Parathyroid adenoma (tissue), 2 donors: ENCODE data around the gene MST1.

Experiments used
- H2AFZ ChIP-seq: fragments of 300-600 bp; sonication (generic); one replicate; pipeline ENCODE4 v1.7.0; 2017; ENCODE audit warnings: antibody characterized with exemption, mild to moderate bottlenecking
- H3K27ac ChIP-seq: fragments of 300-600 bp; sonication (generic); one replicate; pipeline ENCODE4 v1.7.0; 2017
- H3K27me3 ChIP-seq: fragments of 300-600 bp; sonication (generic); one replicate; pipeline ENCODE4 v1.7.0; 2017; ENCODE audit warnings: low read length; ENCODE audit not compliant: control insufficient read depth, insufficient read depth
- H3K36me3 ChIP-seq: fragments of 300-600 bp; sonication (generic); one replicate; pipeline ENCODE4 v1.7.0; 2017; ENCODE audit warnings: low read length; ENCODE audit not compliant: control insufficient read depth, insufficient read depth
- H3K4me1 ChIP-seq: fragments of 300-600 bp; sonication (generic); one replicate; pipeline ENCODE4 v1.7.0; 2017; ENCODE audit warnings: control low read depth
- H3K4me2 ChIP-seq: fragments of 300-600 bp; sonication (generic); one replicate; pipeline ENCODE4 v1.7.0; 2017; ENCODE audit warnings: low read length
- H3K4me3 ChIP-seq: fragments of 300-600 bp; sonication (generic); one replicate; pipeline ENCODE4 v1.7.0; 2017; ENCODE audit warnings: low read depth, low read length
- H3K79me2 ChIP-seq: fragments of 300-600 bp; sonication (generic); one replicate; pipeline ENCODE4 v1.7.0; 2017; ENCODE audit warnings: control low read depth
- H3K9ac ChIP-seq: fragments of 300-600 bp; sonication (generic); one replicate; pipeline ENCODE4 v1.7.0; 2017; ENCODE audit warnings: mild to moderate bottlenecking
- H3K9me3 ChIP-seq: fragments of 300-600 bp; sonication (generic); one replicate; pipeline ENCODE4 v1.7.0; 2017; ENCODE audit warnings: low read length; ENCODE audit not compliant: control insufficient read depth
- CTCF ChIP-seq: fragments of 300-600 bp; sonication (generic); IDR thresholded peaks from one replicate; pipeline ENCODE4 v1.7.0; 2017; ENCODE audit warnings: antibody characterized with exemption, mild to moderate bottlenecking
- donor health status: primary hyperparathyroidism.

Gene MST1

GRCh38 chr3:49683162-49683561 is 6.1 kb downstream of the MST1 start:
- peaks cover under 1% of the 10 kb centered on the region for H3K4me1 ChIP-seq
- no peaks in the 10 kb centered on the region for H3K36me3 ChIP-seq
- H3K9ac ChIP-seq, result no peak overlapping the region
- H3K4me3 ChIP-seq, result no peak overlapping the region
- H3K9me3 ChIP-seq, result no peaks in the 10 kb centered on the region
- no peak overlapping the region for H3K4me2 ChIP-seq
- no peaks in the 10 kb centered on the region for H3K27me3 ChIP-seq
- no peak overlapping the region for H2AFZ ChIP-seq
- no peak overlapping the region for H3K27ac ChIP-seq
- no peak for TF ChIP-seq CTCF
- no peaks in the 10 kb centered on the region for H3K79me2 ChIP-seq

GRCh38 chr3:49681543-49681942 is 7.7 kb downstream of the MST1 start:
- Histone ChIP-seq H3K4me1 (no peaks in the 10 kb centered on the region), H3K79me2 (no peaks in the 10 kb centered on the region), H3K9me3 (no peaks in the 10 kb centered on the region), H3K27me3 (no peaks in the 10 kb centered on the region), H3K4me3 (no peak overlapping the region), H3K27ac (no peak overlapping the region), H3K4me2 (no peak overlapping the region), H3K9ac (no peak overlapping the region), H2AFZ (no peak overlapping the region), H3K36me3 (no peaks in the 10 kb centered on the region)
- no peak for TF ChIP-seq CTCF

GRCh38 chr3:49681232-49681522 is 8.1 kb downstream of the MST1 start:
- Histone ChIP-seq H3K36me3 (no peaks in the 10 kb centered on the region), H2AFZ (no peak overlapping the region), H3K4me3 (no peak overlapping the region), H3K9ac (no peak overlapping the region), H3K79me2 (no peaks in the 10 kb centered on the region), H3K4me1 (no peaks in the 10 kb centered on the region), H3K27ac (no peak overlapping the region), H3K9me3 (no peaks in the 10 kb centered on the region), H3K4me2 (no peak overlapping the region), H3K27me3 (no peaks in the 10 kb centered on the region)
- TF ChIP-seq CTCF, result no peak

DNA sequence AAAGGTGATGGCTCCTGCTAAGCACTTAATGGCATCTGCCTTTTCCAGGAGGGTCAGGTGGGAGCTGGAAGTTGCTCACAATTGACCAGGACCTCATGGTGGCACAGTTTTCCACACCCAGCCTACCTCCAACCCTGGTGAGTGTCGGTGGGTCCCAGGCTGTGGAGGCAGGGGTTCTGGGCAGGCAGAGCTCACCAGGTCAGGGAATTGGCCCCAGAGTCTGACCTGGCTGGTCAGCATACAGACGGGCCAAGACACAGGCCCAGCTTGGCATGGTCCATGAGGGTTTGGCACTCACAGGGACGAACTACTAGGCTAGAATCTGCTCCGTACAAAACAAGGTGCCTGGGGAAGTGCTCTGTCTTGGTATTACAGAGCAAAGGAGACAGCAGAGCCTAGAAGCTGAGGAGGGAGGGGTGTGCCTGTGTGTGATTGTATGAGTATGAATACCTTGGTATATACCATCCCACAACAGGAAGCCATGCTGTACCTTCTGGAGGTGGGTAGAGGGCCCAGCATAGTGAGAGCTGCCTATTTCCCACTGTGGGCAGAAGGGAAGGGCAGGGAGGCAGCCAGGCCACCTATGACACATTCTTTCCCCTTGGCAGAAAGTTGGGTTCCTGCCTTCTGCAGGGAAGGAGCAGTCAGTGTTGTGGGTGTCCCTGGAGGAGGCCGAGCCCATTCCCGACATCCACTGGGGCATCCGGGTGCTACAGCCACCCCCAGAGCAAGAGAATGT is 8.6 kb downstream of the MST1 start:
- no peak for TF ChIP-seq CTCF
- no peaks in the 10 kb centered on the region for H3K4me1 ChIP-seq
- H3K27ac ChIP-seq, result no peak overlapping the region
- no peaks in the 10 kb centered on the region for H3K27me3 ChIP-seq
- no peak overlapping the region for H3K9ac ChIP-seq
- H3K4me2 ChIP-seq, result no peak overlapping the region
- no peaks in the 10 kb centered on the region for H3K9me3 ChIP-seq
- no peak overlapping the region for H3K4me3 ChIP-seq
- H3K36me3 ChIP-seq, result no peaks in the 10 kb centered on the region
- no peak overlapping the region for H2AFZ ChIP-seq
- H3K79me2 ChIP-seq, result no peaks in the 10 kb centered on the region

- H3K27me3 ChIP-seq, result no peaks in the 10 kb centered on the region
- H3K9ac ChIP-seq, result no peak overlapping the region
- H3K36me3 ChIP-seq, result no peaks in the 10 kb centered on the region
- no peaks in the 10 kb centered on the region for H3K79me2 ChIP-seq
- H3K27ac ChIP-seq, result no peak overlapping the region
- no peak overlapping the region for H2AFZ ChIP-seq
- H3K4me1 ChIP-seq, result peaks cover 17% of the 10 kb centered on the region
- H3K4me3 ChIP-seq, result no peak overlapping the region
- H3K9me3 ChIP-seq, result no peaks in the 10 kb centered on the region
- TF ChIP-seq CTCF, result no peak
- H3K4me2 ChIP-seq, result no peak overlapping the region
Measured at GRCh38 chr3:49675912-49676311, 13.4 kb downstream of the MST1 start.
